Measurements from ENCODE around the gene PTPRN2. TPM values are rescaled to one million over a fixed set of nuclear protein-coding genes. Genes with fewer than 3 reads are reported as not detected.
"Not testable (repeated sequence)": the region's sequence is repeated elsewhere in the genome, so short reads cannot be mapped to it uniquely, and the experiment has no call there.

The PTPRN2 gene
- total RNA-seq, 1 donor from 2014 or later = 11.4 TPM

DNA sequence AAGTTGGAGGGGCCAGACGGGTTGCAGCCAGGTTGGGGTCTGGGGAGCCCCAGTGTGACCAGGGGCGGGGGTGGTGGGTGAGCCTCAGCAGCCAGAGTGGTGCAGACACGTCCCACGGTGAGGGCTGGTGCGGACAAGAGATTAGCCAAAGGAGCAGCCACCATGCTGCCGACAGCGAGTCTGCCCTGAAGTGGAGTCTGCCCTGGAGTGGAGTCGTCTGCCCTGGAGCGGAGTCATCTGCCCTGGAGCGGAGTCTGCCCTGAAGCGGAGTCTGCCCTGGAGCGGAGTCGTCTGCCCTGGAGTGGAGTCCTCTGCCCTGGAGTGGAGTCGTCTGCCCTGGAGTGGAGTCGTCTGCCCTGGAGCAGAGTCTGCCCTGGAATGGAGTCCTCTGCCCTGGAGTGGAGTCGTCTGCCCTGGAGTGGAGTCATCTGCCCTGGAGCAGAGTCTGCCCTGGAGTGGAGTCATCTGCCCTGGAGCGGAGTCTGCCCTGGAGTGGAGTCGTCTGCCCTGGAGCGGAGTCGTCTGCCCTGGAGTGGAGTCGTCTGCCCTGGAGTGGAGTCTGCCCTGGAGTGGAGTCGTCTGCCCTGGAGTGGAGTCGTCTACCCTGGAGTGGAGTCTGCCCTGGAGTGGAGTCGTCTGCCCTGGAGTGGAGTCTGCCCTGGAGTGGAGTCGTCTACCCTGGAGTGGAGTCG is 64.3 kb downstream of the PTPRN2 start:
- not testable (repeated sequence) for H3K27ac Mint-ChIP-seq; H3K36me3 Mint-ChIP-seq (ENCODE audit: insufficient read depth); H3K4me3 Mint-ChIP-seq (ENCODE audit: low read depth); H3K9me3 Mint-ChIP-seq (ENCODE audit: low read depth); H3K27me3 Mint-ChIP-seq; H3K4me1 Mint-ChIP-seq (ENCODE audit: low read depth); DNase-seq (ENCODE audit: low spot score, unreplicated experiment)

DNA sequence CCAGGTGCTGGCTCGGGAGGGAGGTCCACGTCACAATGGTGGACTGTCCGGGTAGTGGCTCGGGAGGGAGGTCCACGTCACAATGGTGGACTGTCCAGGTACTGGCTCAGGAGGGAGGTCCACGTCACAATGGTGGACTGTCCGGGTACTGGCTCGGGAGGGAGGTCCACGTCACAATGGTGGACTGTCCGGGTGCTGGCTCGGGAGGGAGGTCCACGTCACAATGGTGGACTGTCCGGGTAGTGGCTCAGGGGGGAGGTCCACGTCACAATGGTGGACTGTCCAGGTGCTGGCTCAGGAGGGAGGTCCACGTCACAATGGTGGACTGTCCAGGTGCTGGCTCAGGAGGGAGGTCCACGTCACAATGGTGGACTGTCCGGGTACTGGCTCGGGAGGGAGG is 65.8 kb downstream of the PTPRN2 start:
- not testable (repeated sequence) for H3K9me3 Mint-ChIP-seq (ENCODE audit: low read depth); H3K36me3 Mint-ChIP-seq (ENCODE audit: insufficient read depth); H3K27ac Mint-ChIP-seq; DNase-seq (ENCODE audit: low spot score, unreplicated experiment); H3K4me1 Mint-ChIP-seq (ENCODE audit: low read depth); H3K4me3 Mint-ChIP-seq (ENCODE audit: low read depth)
- H3K27me3 Mint-ChIP-seq = peaks cover 12% of the 10 kb centered on the region

DNA sequence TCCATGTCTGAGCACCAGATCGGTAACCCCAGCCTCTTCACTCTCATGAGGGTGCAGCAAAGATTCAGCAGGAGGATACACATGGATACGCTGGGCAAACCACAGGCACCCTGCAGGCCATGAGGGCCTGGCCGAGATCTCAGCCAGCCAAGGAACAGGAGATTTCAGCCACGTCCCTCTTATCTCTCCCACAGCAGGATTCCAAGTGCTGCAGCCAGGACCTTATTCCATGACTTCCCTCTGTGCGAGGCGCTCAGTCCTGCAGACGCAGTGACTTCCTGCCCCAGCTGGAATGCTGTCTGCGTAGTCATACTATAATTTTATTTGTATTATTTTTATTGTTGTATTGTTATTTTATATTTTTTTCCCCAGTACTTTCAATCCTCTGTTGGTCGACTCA is 66.8 kb downstream of the PTPRN2 start:
- H3K9me3 Mint-ChIP-seq (ENCODE audit: low read depth) = peaks cover 8% of the 10 kb centered on the region

DNA sequence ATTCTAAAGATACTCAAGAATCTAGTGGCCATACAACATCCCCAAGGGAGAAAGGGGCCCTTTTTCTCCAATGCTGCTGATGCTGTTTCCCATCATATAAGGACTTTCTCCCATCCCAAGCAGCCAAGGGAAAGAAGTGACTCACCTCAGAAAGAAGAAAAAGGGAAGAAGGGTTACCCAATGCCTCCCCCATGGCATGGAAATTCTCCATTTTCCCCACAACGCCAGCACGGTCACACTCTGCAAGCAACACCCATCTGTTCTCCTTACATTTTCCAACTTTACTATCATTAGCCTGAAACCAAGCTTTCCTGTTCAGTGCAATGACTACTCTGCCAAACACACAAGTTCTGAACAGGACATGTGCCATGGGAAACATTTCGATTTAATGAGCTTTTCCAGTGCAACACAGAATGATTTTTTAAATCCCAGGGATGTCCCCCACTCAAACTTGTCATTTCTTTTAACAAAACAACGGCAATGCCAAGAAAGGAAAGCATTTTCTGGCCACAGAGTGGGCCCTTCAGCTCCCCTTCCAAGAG is 67.9 kb downstream of the PTPRN2 start:
- Mint-ChIP-seq H3K27ac (no peak overlapping the region), H3K27me3 (peaks cover 23% of the 10 kb centered on the region)

More for the DNA sequence above, 66.8 kb downstream of the PTPRN2 start:
- TF ChIP-seq, protein P1, sequence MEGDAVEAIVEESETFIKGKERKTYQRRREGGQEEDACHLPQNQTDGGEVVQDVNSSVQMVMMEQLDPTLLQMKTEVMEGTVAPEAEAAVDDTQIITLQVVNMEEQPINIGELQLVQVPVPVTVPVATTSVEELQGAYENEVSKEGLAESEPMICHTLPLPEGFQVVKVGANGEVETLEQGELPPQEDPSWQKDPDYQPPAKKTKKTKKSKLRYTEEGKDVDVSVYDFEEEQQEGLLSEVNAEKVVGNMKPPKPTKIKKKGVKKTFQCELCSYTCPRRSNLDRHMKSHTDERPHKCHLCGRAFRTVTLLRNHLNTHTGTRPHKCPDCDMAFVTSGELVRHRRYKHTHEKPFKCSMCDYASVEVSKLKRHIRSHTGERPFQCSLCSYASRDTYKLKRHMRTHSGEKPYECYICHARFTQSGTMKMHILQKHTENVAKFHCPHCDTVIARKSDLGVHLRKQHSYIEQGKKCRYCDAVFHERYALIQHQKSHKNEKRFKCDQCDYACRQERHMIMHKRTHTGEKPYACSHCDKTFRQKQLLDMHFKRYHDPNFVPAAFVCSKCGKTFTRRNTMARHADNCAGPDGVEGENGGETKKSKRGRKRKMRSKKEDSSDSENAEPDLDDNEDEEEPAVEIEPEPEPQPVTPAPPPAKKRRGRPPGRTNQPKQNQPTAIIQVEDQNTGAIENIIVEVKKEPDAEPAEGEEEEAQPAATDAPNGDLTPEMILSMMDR (IDR thresholded peaks at IDR 0.05; ENCODE audit: unreplicated experiment) = no peak
- DNase-seq (ENCODE audit: low spot score, unreplicated experiment) = no peak
- Mint-ChIP-seq H3K4me3 (ENCODE audit: low read depth) (no peak overlapping the region), H3K36me3 (ENCODE audit: insufficient read depth) (peaks cover 2% of the 10 kb centered on the region), H3K27ac (no peak overlapping the region), H3K27me3 (peaks cover 19% of the 10 kb centered on the region), H3K4me1 (ENCODE audit: low read depth) (no peaks in the 10 kb centered on the region)

DNA sequence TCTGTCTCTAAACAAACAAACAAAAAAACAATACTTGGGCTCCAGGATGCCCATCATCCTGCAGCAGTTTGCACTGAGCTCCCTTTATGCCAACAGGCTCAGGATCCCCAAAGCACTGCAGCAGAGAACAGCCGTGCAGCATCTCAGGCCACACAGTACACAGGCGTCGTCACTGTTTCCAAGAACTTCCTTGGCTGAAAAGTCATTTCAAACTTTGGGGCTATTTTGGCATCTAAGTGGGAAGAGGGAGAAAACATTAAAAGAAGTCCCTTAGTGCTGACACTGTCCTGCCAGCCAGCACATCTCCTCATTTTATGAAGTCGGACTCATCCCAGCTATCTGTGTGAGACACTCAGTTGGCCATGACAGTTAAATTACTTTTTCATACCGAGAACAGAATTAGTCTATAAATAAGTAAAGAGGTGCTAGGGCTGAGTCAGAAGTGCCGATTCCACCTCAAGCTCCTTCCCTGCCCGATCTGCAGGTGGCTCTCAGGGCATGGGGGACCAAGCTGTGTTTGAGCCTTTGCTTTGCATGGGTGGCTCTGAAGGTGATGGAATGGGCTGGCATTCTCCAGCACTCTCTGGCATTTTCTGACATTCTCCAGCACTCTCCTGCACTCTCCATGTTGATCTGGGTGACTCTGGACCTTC is 68.5 kb downstream of the PTPRN2 start:
- Mint-ChIP-seq H3K27ac (no peak overlapping the region), H3K4me3 (ENCODE audit: low read depth) (no peak overlapping the region), H3K4me1 (ENCODE audit: low read depth) (no peaks in the 10 kb centered on the region), H3K9me3 (ENCODE audit: low read depth) (peaks cover 8% of the 10 kb centered on the region), H3K27me3 (peaks cover 24% of the 10 kb centered on the region), H3K36me3 (ENCODE audit: insufficient read depth) (peaks cover 2% of the 10 kb centered on the region)
- TF ChIP-seq, protein P1 (IDR thresholded peaks at IDR 0.05; ENCODE audit: unreplicated experiment) = no peak
- DNase-seq (ENCODE audit: low spot score, unreplicated experiment) = no peak

More for the DNA sequence above, 67.9 kb downstream of the PTPRN2 start:
- Mint-ChIP-seq H3K36me3 (ENCODE audit: insufficient read depth) (peaks cover 2% of the 10 kb centered on the region), H3K4me1 (ENCODE audit: low read depth) (no peaks in the 10 kb centered on the region), H3K9me3 (ENCODE audit: low read depth) (peaks cover 8% of the 10 kb centered on the region), H3K4me3 (ENCODE audit: low read depth) (no peak overlapping the region)
- DNase-seq (ENCODE audit: low spot score, unreplicated experiment) = no peak
- TF ChIP-seq, protein P1 (IDR thresholded peaks at IDR 0.05; ENCODE audit: unreplicated experiment) = no peak

DNA sequence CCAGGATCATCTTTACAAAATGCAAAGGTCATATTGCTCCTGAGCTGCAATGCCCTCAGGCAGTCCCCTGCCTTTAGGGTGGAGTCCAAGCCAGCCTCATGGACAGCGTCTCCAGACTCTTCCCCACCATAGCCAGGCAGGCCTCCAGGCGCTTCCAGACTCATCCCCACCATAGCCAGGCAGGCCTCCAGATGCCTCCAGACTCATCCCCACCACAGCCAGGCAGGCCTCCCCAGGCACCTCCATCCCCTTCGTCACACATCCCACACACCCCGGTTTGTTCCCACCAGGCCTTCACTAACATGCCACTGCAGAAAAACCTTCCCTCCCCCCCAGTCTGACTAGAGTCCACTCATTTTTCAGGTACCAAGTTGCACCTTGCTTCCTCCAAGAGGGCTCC is 70.1 kb downstream of the PTPRN2 start:
- TF ChIP-seq, protein P1 (IDR thresholded peaks at IDR 0.05; ENCODE audit: unreplicated experiment) = no peak
- no peak overlapping the region for H3K27ac Mint-ChIP-seq
- DNase-seq (ENCODE audit: low spot score, unreplicated experiment) = no peak
- H3K36me3 Mint-ChIP-seq (ENCODE audit: insufficient read depth) = peaks cover 2% of the 10 kb centered on the region
- H3K27me3 Mint-ChIP-seq = peaks cover 26% of the 10 kb centered on the region
- no peak overlapping the region for H3K4me3 Mint-ChIP-seq (ENCODE audit: low read depth)
- no peaks in the 10 kb centered on the region for H3K4me1 Mint-ChIP-seq (ENCODE audit: low read depth)
- peaks cover 6% of the 10 kb centered on the region for H3K9me3 Mint-ChIP-seq (ENCODE audit: low read depth)
